ENCODE data around the gene NHSL1. TPM values are rescaled to one million over a fixed set of nuclear protein-coding genes. Genes with fewer than 3 reads are reported as not detected.

Gene NHSL1
- total RNA-seq, 1 experiment from 2014 or later: 41.9 TPM

GRCh38 chr6:138434096-138434495, 65.2 kb downstream of the NHSL1 start:
- DNase-seq: no peak
- Mint-ChIP-seq H3K4me1 (ENCODE audit: low read depth, unreplicated experiment) (peaks cover 5% of the 10 kb centered on the region), H3K4me3 (ENCODE audit: unreplicated experiment) (no peak overlapping the region), H3K27ac (ENCODE audit: unreplicated experiment) (no peak overlapping the region), H3K36me3 (ENCODE audit: insufficient read depth, unreplicated experiment) (peaks cover 24% of the 10 kb centered on the region), H3K27me3 (ENCODE audit: insufficient read depth, unreplicated experiment) (no peaks in the 10 kb centered on the region), H3K9me3 (ENCODE audit: unreplicated experiment) (no peaks in the 10 kb centered on the region)
- Histone ChIP-seq H3K9me3 (no peaks in the 10 kb centered on the region), H3K27me3 (replicated peaks; ENCODE audit: control insufficient read depth, insufficient read depth, low read length) (no peaks in the 10 kb centered on the region), H3K36me3 (ENCODE audit: control insufficient read depth, insufficient read depth, low read length) (no peaks in the 10 kb centered on the region), H3K4me1 (no peaks in the 10 kb centered on the region), H3K4me3 (ENCODE audit: low read depth, low read length) (no peak overlapping the region)
- no peak for TF ChIP-seq CTCF (IDR thresholded peaks at IDR 0.05; ENCODE audit: insufficient read depth in 1 of 2, low read depth in 1 of 2, low read length in 1 of 2, severe bottlenecking in 1 of 2, unreplicated experiment in 1 of 2)
- intact Hi-C loops (cut with micrococcal nuclease; ENCODE audit: unreplicated experiment): no loop called here
- ChIA-PET POLR2A (no interaction called here), CTCF (interaction anchor here (0.7 kb wide), 1 partner anchor 52 kb away, joined by 4 read pairs; no protein-coding TSS in a partner anchor)
- no TSS peak for BruUV-seq (replicated peaks)

DNA sequence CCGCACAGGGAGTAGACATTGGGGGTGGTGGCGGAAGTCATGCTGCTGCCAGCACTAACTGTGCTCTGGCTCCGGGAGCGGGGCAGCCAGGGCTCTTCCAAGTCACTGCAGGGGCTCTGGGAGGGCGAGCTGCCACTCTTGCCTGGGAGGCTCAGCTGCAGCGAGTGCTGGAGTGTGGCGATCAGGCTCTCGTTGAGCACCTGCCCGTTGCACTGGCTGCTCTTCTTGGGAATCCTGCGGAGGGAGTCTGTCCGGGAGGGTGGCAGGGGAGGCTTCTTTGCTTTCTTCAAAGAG, 67.3 kb downstream of the NHSL1 start:
- Mint-ChIP-seq H3K27me3 (ENCODE audit: insufficient read depth, unreplicated experiment) (no peaks in the 10 kb centered on the region), H3K4me1 (ENCODE audit: low read depth, unreplicated experiment) (peaks cover 5% of the 10 kb centered on the region), H3K9me3 (ENCODE audit: unreplicated experiment) (no peaks in the 10 kb centered on the region), H3K36me3 (ENCODE audit: insufficient read depth, unreplicated experiment) (peaks cover 36% of the 10 kb centered on the region), H3K27ac (ENCODE audit: unreplicated experiment) (no peak overlapping the region), H3K4me3 (ENCODE audit: unreplicated experiment) (no peak overlapping the region)
- ChIA-PET CTCF (no interaction called here), POLR2A (no interaction called here)
- H3K4me3 ChIP-seq (ENCODE audit: low read depth, low read length): no peak overlapping the region
- TF ChIP-seq CTCF (IDR thresholded peaks at IDR 0.05; ENCODE audit: insufficient read depth in 1 of 2, low read depth in 1 of 2, low read length in 1 of 2, severe bottlenecking in 1 of 2, unreplicated experiment in 1 of 2): no peak
- no peaks in the 10 kb centered on the region for H3K36me3 ChIP-seq (ENCODE audit: control insufficient read depth, insufficient read depth, low read length)
- DNase-seq: no peak
- H3K9me3 ChIP-seq: no peaks in the 10 kb centered on the region
- H3K4me1 ChIP-seq: no peaks in the 10 kb centered on the region
- H3K27me3 ChIP-seq (replicated peaks; ENCODE audit: control insufficient read depth, insufficient read depth, low read length): no peaks in the 10 kb centered on the region
- intact Hi-C loops (cut with micrococcal nuclease; ENCODE audit: unreplicated experiment): no loop called here
- TSS peak; percentile 14 for BruUV-seq (replicated peaks)

- no TSS peak for BruUV-seq (replicated peaks)
- no peak for TF ChIP-seq CTCF (IDR thresholded peaks at IDR 0.05; ENCODE audit: insufficient read depth in 1 of 2, low read depth in 1 of 2, low read length in 1 of 2, severe bottlenecking in 1 of 2, unreplicated experiment in 1 of 2)
- no peak overlapping the region for H3K27ac Mint-ChIP-seq (ENCODE audit: unreplicated experiment)
These were observed 67.8 kb downstream of the NHSL1 start for GRCh38 chr6:138431256-138432062.

More at GRCh38 chr6:138431256-138432062, 67.8 kb downstream of the NHSL1 start:
- intact Hi-C loops (cut with micrococcal nuclease; ENCODE audit: unreplicated experiment): no loop called here
- Mint-ChIP-seq H3K9me3 (ENCODE audit: unreplicated experiment) (no peaks in the 10 kb centered on the region), H3K4me1 (ENCODE audit: low read depth, unreplicated experiment) (peaks cover 5% of the 10 kb centered on the region), H3K27me3 (ENCODE audit: insufficient read depth, unreplicated experiment) (no peaks in the 10 kb centered on the region), H3K36me3 (ENCODE audit: insufficient read depth, unreplicated experiment) (peaks cover 42% of the 10 kb centered on the region), H3K4me3 (ENCODE audit: unreplicated experiment) (no peak overlapping the region)
- H3K4me1 ChIP-seq: no peaks in the 10 kb centered on the region
- no peak for DNase-seq
- H3K9me3 ChIP-seq: no peaks in the 10 kb centered on the region
- H3K27me3 ChIP-seq (replicated peaks; ENCODE audit: control insufficient read depth, insufficient read depth, low read length): no peaks in the 10 kb centered on the region
- H3K4me3 ChIP-seq (ENCODE audit: low read depth, low read length): no peak overlapping the region
- ChIA-PET CTCF (no interaction called here), POLR2A (no interaction called here)
- no peaks in the 10 kb centered on the region for H3K36me3 ChIP-seq (ENCODE audit: control insufficient read depth, insufficient read depth, low read length)
